Activated CD4-positive, alpha-beta T cell treated with anti-CD3 and anti-CD28 coated beads, Interleukin-2, amount 50 U/mL, for 1 hour (primary cell): Measurements from ENCODE around the gene AGAP6.
"Not testable (repeated sequence)": the region's sequence is repeated elsewhere in the genome, so short reads cannot be mapped to it uniquely, and the experiment has no call there.

Experiments
- DNase-seq: peaks from one replicate; pipeline ENCODE4 v3.0.0-alpha.2; 2020

Gene AGAP6

GRCh38 chr10:49988376-49988775 is at the start of gene AGAP6:
TSS of gene AGAP6 (plus strand) at chr10:49988406. CDS start at chr10:49988716, 310 bp downstream.
- DNase-seq = not testable (repeated sequence)

- peak; percentile 74 for DNase-seq
These were observed 46.5 kb upstream of the AGAP6 start, which contains the start of the genes PARG and TIMM23B for GRCh38 chr10:49941447-49942338. TSS of gene PARG (minus strand) at chr10:49942027. CDS start at chr10:49941725, 302 bp downstream. TSS of gene TIMM23B (plus strand) at chr10:49942053. CDS start at chr10:49942195, 142 bp downstream.

- not testable (repeated sequence) for DNase-seq
These were observed 45.9 kb upstream of the AGAP6 start for GRCh38 chr10:49942339-49942705.

GRCh38 chr10:49943607-49944006 is 44.6 kb upstream of the AGAP6 start:
- not testable (repeated sequence) for DNase-seq

- not testable (repeated sequence) for DNase-seq
These were observed 40.1 kb upstream of the AGAP6 start for GRCh38 chr10:49948142-49948541.

GRCh38 chr10:49948737-49949136 is 39.5 kb upstream of the AGAP6 start:
- DNase-seq = not testable (repeated sequence)

GRCh38 chr10:49952006-49952405 is 36.2 kb upstream of the AGAP6 start:
- DNase-seq = not testable (repeated sequence)

GRCh38 chr10:49953122-49953521 is 35.1 kb upstream of the AGAP6 start:
- not testable (repeated sequence) for DNase-seq

- DNase-seq = not testable (repeated sequence)
These were observed 17.8 kb upstream of the AGAP6 start for GRCh38 chr10:49970331-49970857.

- not testable (repeated sequence) for DNase-seq
These were observed 16.7 kb upstream of the AGAP6 start for GRCh38 chr10:49971466-49971865.

- DNase-seq = not testable (repeated sequence)
These were observed 16.1 kb upstream of the AGAP6 start for GRCh38 chr10:49972094-49972493.

- DNase-seq = not testable (repeated sequence)
These were observed 10.4 kb upstream of the AGAP6 start for GRCh38 chr10:49977756-49978155.

GRCh38 chr10:49987207-49987606 is 999 bp upstream of the AGAP6 start:
- not testable (repeated sequence) for DNase-seq

- not testable (repeated sequence) for DNase-seq
These were observed 7.1 kb downstream of the AGAP6 start for GRCh38 chr10:49995321-49995720.

- DNase-seq = not testable (repeated sequence)
These were observed 25.8 kb downstream of the AGAP6 start for GRCh38 chr10:50014024-50014423.

GRCh38 chr10:50015596-50016220 is 27.5 kb downstream of the AGAP6 start:
- DNase-seq = not testable (repeated sequence)

GRCh38 chr10:50016926-50017325 is 28.7 kb downstream of the AGAP6 start:
- DNase-seq = not testable (repeated sequence)

GRCh38 chr10:50017646-50018045 is 29.4 kb downstream of the AGAP6 start:
- DNase-seq = not testable (repeated sequence)

GRCh38 chr10:50019279-50019678 is 31.1 kb downstream of the AGAP6 start:
- not testable (repeated sequence) for DNase-seq

- DNase-seq = not testable (repeated sequence)
These were observed 32.3 kb downstream of the AGAP6 start for GRCh38 chr10:50020451-50021024.

GRCh38 chr10:50021646-50022045 is 33.4 kb downstream of the AGAP6 start:
- DNase-seq = no peak

GRCh38 chr10:50024716-50025383 is 36.6 kb downstream of the AGAP6 start:
- DNase-seq = not testable (repeated sequence)
